IPS-15b (cell line): ENCODE measurements around the gene NLRC5.

Source experiments
- H3K27me3 ChIP-seq: one replicate; pipeline ENCODE4 v1.6.1; 2013; ENCODE audit warnings: low read length; ENCODE audit not compliant: control insufficient read depth, insufficient read depth
- H3K36me3 ChIP-seq: one replicate; pipeline ENCODE4 v1.6.1; 2013; ENCODE audit warnings: low read length; ENCODE audit not compliant: control insufficient read depth, insufficient read depth
- H3K4me1 ChIP-seq: one replicate; pipeline ENCODE4 v1.6.1; 2013; ENCODE audit warnings: mild to moderate bottlenecking, low read length; ENCODE audit not compliant: control insufficient read depth, insufficient read depth
- H3K4me3 ChIP-seq: one replicate; pipeline ENCODE4 v1.5.1; 2013; ENCODE audit warnings: low read depth, low read length
- H3K9ac ChIP-seq: one replicate; pipeline ENCODE4 v1.6.1; 2013; ENCODE audit warnings: low read depth, mild to moderate bottlenecking, low read length
- H3K9me3 ChIP-seq: one replicate; pipeline ENCODE4 v1.6.1; 2013; ENCODE audit warnings: mild to moderate bottlenecking, low read length; ENCODE audit not compliant: control insufficient read depth, insufficient read depth

Gene NLRC5

GRCh38 chr16:56950051-56950450 is 39.3 kb upstream of the NLRC5 start:
- H3K27me3 ChIP-seq = no peaks in the 10 kb centered on the region
- no peaks in the 10 kb centered on the region for H3K36me3 ChIP-seq
- no peaks in the 10 kb centered on the region for H3K9me3 ChIP-seq
- H3K9ac ChIP-seq = no peak overlapping the region
- no peak overlapping the region for H3K4me3 ChIP-seq
- peaks cover 2% of the 10 kb centered on the region for H3K4me1 ChIP-seq

DNA sequence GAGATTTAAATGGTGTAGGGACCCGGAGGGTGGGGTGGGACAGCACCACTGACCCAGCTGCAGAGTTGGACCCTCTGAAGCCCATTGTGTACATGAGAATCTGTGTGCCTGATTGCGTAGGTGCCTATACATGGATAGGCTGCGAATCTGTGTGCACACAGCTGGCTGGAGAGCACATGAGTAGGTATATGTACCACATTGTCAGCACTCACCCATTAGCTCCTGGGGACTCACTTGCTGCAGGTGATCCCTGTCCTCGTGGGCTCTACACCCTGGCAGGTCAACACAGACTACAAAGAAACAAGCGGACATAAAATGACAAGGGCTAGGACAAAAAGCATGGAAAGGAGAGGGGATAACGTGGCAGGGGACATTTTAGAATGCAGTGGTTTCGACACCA is 38.9 kb upstream of the NLRC5 start:
- H3K36me3 ChIP-seq = no peaks in the 10 kb centered on the region
- H3K9ac ChIP-seq = no peak overlapping the region
- H3K27me3 ChIP-seq = no peaks in the 10 kb centered on the region
- no peaks in the 10 kb centered on the region for H3K9me3 ChIP-seq
- H3K4me1 ChIP-seq = peaks cover 2% of the 10 kb centered on the region
- H3K4me3 ChIP-seq = no peak overlapping the region

DNA sequence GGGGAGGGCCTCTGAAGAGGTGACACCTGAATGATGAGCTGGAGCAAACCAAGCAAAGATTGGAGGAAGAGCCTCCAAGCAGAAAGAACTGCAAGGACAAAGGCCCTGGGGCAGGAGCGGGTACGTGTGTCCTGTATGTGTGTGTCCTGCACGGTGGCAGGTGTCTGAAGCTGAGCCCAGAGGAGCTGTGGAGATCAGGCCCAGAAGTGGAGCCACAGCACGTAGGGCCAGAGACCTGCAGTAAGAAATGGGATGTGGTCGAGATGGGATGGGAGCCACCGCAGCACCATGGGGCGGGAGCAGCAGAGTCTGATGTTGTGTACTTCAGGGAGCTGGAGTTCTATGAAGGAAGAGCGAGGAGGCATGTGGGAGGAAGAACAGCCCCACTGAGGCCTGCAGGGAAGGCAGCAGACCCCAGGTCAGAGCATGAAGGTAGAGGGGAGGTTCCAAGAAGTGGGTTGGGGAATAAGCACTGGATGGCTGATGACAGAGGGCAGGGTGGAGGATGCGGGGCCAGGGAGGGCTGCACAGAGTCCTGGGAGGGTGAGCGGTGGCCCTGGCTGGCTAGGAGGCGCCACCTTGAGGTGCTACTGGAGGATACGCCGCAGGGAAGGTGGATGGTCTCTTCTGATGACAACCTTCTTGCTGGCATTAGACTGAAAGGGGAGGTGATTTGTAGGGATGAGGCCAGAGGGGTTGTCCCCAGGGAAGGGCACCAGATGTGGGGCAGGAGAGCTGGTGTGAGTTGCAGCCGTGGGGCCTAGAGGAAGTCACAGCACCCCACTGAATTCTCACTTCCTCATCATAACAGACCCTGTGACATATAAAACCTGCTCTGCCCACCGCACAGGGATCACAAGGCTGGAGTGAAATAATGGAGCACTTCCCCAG is 38.2 kb upstream of the NLRC5 start:
- peaks cover 2% of the 10 kb centered on the region for H3K4me1 ChIP-seq
- H3K9me3 ChIP-seq = no peaks in the 10 kb centered on the region
- H3K36me3 ChIP-seq = no peaks in the 10 kb centered on the region
- H3K9ac ChIP-seq = no peak overlapping the region
- H3K4me3 ChIP-seq = no peak overlapping the region
- H3K27me3 ChIP-seq = no peaks in the 10 kb centered on the region

- H3K36me3 ChIP-seq = no peaks in the 10 kb centered on the region
- H3K9ac ChIP-seq = no peak overlapping the region
- H3K4me3 ChIP-seq = no peak overlapping the region
- no peaks in the 10 kb centered on the region for H3K4me1 ChIP-seq
- no peaks in the 10 kb centered on the region for H3K9me3 ChIP-seq
- H3K27me3 ChIP-seq = no peaks in the 10 kb centered on the region
Measured at GRCh38 chr16:56953006-56953405, 36.4 kb upstream of the NLRC5 start.

GRCh38 chr16:56956076-56956475 is 33.3 kb upstream of the NLRC5 start:
- Histone ChIP-seq H3K36me3 (no peaks in the 10 kb centered on the region), H3K9me3 (no peaks in the 10 kb centered on the region), H3K27me3 (no peaks in the 10 kb centered on the region), H3K9ac (no peak overlapping the region), H3K4me3 (no peak overlapping the region), H3K4me1 (no peaks in the 10 kb centered on the region)

- no peaks in the 10 kb centered on the region for H3K9me3 ChIP-seq
- H3K4me3 ChIP-seq = no peak overlapping the region
- H3K9ac ChIP-seq = no peak overlapping the region
- H3K36me3 ChIP-seq = no peaks in the 10 kb centered on the region
- H3K27me3 ChIP-seq = no peaks in the 10 kb centered on the region
- no peaks in the 10 kb centered on the region for H3K4me1 ChIP-seq
Measured at GRCh38 chr16:56956756-56957155, 32.6 kb upstream of the NLRC5 start.

DNA sequence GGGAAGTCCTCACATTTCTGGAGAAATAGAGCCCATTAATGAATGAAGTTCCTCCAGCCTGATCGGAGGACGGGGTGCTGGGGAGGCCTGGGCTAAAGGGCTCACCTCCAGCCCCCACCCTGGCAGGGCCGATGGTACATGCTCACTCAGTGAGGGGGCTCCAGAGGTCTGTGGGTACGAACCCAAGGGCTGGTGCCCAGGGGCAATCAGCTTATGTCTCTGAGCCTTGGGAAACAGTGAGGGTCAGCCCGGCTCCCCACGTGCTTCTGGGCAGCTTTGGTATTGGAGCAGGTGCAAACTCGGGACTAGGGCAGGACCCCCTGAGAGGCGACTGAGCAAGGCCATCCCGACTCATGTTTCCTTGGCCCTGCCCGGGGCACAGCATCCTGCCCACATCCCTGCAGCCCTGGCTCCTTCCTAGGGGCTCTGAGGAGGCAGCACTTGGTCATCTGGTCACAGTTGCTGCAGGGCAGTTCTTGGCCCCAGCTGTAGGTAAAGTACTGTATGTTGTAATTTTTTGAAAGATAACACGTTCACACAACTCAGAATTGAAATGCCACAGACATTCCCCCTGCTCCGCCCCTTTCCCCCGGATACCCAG is 28.6 kb upstream of the NLRC5 start:
- H3K27me3 ChIP-seq = no peaks in the 10 kb centered on the region
- H3K9me3 ChIP-seq = no peaks in the 10 kb centered on the region
- no peak overlapping the region for H3K9ac ChIP-seq
- H3K4me3 ChIP-seq = no peak overlapping the region
- H3K4me1 ChIP-seq = no peaks in the 10 kb centered on the region
- H3K36me3 ChIP-seq = no peaks in the 10 kb centered on the region

DNA sequence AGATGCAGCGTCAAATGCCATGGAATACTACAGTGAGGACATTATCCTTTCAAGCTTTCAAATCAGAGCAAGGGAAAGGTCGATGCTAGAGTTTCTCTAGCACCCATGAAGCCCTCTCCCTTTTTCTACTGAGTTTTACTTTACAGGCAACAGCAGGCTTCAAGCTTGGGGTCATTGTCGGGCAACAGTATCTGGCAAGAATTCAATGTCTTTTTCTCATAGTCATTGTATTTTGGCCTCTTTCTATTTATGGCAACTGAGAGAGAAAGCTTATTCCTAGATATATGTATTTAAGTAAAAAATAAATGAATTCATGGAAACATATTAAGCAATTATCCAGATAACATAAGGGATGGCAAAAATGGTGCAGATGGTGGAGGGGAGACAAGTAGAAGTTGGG is 28.0 kb upstream of the NLRC5 start:
- Histone ChIP-seq H3K9me3 (no peaks in the 10 kb centered on the region), H3K4me1 (no peaks in the 10 kb centered on the region), H3K36me3 (no peaks in the 10 kb centered on the region), H3K27me3 (no peaks in the 10 kb centered on the region), H3K9ac (no peak overlapping the region), H3K4me3 (no peak overlapping the region)

GRCh38 chr16:56961851-56962281 is 27.5 kb upstream of the NLRC5 start, which contains the start of gene CETP:
CETP (plus strand) TSS chr16:56961950; CDS start chr16:56961980, 30 bp downstream.
- Histone ChIP-seq H3K27me3 (no peaks in the 10 kb centered on the region), H3K4me1 (no peaks in the 10 kb centered on the region), H3K36me3 (no peaks in the 10 kb centered on the region), H3K9me3 (no peaks in the 10 kb centered on the region), H3K4me3 (no peak within 1 kb of the TSS), H3K9ac (no peak within 1 kb of the TSS)

GRCh38 chr16:56964243-56965148 is 24.9 kb upstream of the NLRC5 start:
- Histone ChIP-seq H3K36me3 (no peaks in the 10 kb centered on the region), H3K27me3 (no peaks in the 10 kb centered on the region), H3K9ac (peak overlapping the region; percentile 37), H3K9me3 (no peaks in the 10 kb centered on the region), H3K4me1 (no peaks in the 10 kb centered on the region), H3K4me3 (no peak overlapping the region)

- H3K27me3 ChIP-seq = no peaks in the 10 kb centered on the region
- H3K9me3 ChIP-seq = no peaks in the 10 kb centered on the region
- no peaks in the 10 kb centered on the region for H3K4me1 ChIP-seq
- H3K36me3 ChIP-seq = no peaks in the 10 kb centered on the region
- H3K9ac ChIP-seq = no peak overlapping the region
- no peak overlapping the region for H3K4me3 ChIP-seq
Measured at GRCh38 chr16:56965149-56966092, 23.9 kb upstream of the NLRC5 start.
